Fibroblast of mammary gland (primary cell): Measurements from ENCODE around the gene MYBPHL.
"Not testable (repeated sequence)": the region's sequence is repeated elsewhere in the genome, so short reads cannot be mapped to it uniquely, and the experiment has no call there.

Experiments
- DNase-seq: peaks from one replicate; pipeline ENCODE4 v3.0.0-alpha.2; 2010; ENCODE audit warnings: low read depth
- H3K4me3 ChIP-seq: 2 replicates; pipeline ENCODE4 v1.5.1; 2011; ENCODE audit warnings: low read depth, mild to moderate bottlenecking, low read length, moderate library complexity; ENCODE audit not compliant: control insufficient read depth
- TF ChIP-seq, protein P1 (sequence below): conservative IDR thresholded peaks from 2 replicates; pipeline ENCODE4 v1.5.1; 2011; ENCODE audit warnings: low read depth, low read length, inconsistent platforms; ENCODE audit not compliant: control insufficient read depth, insufficient read depth

MYBPHL gene

GRCh38 chr1:109312978-109313775 is 6.4 kb upstream of the MYBPHL start:
- H3K4me3 ChIP-seq = no peak overlapping the region
- TF ChIP-seq, protein P1, sequence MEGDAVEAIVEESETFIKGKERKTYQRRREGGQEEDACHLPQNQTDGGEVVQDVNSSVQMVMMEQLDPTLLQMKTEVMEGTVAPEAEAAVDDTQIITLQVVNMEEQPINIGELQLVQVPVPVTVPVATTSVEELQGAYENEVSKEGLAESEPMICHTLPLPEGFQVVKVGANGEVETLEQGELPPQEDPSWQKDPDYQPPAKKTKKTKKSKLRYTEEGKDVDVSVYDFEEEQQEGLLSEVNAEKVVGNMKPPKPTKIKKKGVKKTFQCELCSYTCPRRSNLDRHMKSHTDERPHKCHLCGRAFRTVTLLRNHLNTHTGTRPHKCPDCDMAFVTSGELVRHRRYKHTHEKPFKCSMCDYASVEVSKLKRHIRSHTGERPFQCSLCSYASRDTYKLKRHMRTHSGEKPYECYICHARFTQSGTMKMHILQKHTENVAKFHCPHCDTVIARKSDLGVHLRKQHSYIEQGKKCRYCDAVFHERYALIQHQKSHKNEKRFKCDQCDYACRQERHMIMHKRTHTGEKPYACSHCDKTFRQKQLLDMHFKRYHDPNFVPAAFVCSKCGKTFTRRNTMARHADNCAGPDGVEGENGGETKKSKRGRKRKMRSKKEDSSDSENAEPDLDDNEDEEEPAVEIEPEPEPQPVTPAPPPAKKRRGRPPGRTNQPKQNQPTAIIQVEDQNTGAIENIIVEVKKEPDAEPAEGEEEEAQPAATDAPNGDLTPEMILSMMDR = no peak
- peak; percentile 34 for DNase-seq

DNA sequence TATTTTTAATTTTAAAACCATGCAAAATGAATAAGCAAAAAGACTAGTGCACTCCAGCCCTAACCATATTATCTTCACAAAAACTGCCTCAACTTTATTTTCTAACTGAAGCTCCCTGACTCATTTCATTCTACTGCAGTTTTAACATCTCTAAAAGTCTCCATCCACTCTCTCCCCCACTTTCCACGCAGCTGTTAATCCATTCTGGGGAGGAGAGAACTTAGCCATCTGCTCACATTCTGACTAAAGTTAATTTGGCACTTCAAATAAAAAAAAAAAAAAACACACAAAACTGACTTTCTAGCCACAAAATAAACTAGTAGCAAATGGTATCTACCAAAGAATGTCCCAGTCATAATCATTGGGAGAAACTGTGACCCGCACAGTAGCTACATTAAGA is 5.4 kb upstream of the MYBPHL start:
- no peak for DNase-seq
- TF ChIP-seq, protein P1 = no peak
- no peak overlapping the region for H3K4me3 ChIP-seq

GRCh38 chr1:109309347-109309746 is 2.5 kb upstream of the MYBPHL start:
- DNase-seq = no peak
- no peak overlapping the region for H3K4me3 ChIP-seq
- TF ChIP-seq, protein P1 = no peak

DNA sequence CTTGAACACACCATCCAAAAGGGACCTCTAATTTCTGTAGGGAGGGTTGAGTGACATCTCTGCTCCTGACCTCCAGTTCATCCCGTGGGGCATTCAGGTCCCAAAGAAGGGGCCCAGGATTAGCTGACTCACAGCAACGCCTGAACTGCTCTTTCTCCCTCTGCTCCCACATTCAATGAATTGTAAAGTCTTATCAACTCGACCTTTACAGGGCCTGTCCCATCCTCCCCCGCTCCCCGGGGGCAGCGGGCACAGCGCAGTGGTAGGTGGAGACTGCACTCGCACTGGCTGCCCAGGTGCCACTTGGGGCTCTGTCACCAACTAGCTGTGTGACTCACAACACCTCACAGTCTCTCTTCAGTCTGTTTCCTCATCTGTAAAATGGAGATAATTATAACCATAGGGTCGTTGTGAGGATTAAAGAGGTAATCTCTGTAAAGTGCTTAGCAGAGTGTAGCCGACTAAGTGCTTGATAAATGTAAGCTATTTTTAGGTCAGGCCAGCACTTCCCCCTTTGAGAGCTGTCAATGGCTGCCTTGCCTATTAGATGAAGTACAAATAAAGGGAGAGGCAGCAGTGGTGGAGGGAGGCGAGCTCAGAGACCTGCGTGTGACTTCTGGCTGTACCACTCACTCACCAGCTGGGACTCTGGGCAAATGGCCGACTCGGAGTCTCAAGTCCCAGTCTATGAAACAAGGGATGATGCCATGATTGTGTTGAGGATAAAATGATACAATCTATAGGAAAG is 637 bp upstream of the MYBPHL start:
- no peak for DNase-seq
- no peak overlapping the region for H3K4me3 ChIP-seq
- TF ChIP-seq, protein P1 = no peak

DNA sequence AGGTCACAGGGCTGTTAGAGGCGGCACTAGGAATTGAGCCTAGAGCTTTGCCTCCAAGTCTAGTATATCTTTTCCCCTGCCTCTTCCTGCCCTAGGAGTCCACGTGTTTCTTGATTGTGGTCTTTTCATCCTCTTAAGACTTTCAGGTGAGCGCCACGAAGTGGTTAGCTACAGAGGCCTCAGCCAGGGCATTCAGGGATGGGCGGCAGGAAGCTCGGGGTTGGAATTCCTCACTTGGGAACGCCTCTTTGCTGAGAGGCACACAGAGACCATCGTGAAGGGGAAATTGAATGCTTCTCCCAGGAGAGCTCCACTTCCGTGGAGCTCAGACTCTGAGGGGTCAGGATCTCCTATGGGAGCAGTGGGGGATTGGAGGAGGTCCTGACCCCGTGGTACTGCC is 820 bp downstream of the MYBPHL start:
- DNase-seq, H3K4me3 ChIP-seq: not testable (repeated sequence)

DNA sequence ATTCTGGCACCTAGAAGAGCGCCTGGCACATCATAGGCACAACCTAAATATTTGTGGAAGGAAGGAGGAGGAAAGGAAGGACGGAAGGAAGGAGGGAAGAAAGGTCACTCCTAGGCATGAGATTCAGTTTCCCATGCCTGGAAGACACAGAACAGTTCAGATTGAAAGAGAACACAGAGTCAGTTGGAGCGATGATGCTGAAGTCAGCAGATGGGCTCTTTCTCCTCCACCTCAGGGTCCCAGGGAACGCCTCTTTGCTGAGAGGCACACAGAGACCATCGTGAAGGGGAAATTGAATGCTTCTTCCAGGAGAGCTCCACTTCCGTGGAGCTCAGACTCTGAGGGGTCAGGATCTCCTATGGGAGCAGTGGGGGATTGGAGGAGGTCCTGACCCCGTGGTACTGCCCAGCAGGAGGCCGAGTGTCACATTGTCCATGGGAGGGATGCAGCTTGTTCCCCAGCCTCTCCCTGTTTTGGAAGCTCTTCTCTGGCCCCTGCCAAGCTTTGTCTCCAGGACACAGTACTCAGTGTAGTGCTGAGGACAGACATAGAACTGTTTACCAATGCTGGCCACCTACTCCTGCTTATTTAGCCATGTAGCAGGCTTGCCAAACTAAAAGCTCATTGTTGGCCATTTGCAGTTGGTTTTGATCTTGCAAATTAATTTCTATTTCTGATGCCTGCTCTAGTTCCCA is 2.4 kb downstream of the MYBPHL start:
- no peak for DNase-seq
- no peak overlapping the region for H3K4me3 ChIP-seq
- TF ChIP-seq, protein P1 = no peak

- no peak for DNase-seq
- TF ChIP-seq, protein P1 = no peak
- no peak overlapping the region for H3K4me3 ChIP-seq
These were observed 4.9 kb downstream of the MYBPHL start for GRCh38 chr1:109301874-109302273.
